LNCAP (cell line): Measurements from ENCODE around the gene STK4.

Experiments used
- TF ChIP-seq, protein P1 (sequence below): fragments of 450-650 bp; IDR thresholded peaks from 2 replicates; pipeline ENCODE4 v1.5.1; 2017; ENCODE audit warnings: mild to moderate bottlenecking

Gene STK4

DNA sequence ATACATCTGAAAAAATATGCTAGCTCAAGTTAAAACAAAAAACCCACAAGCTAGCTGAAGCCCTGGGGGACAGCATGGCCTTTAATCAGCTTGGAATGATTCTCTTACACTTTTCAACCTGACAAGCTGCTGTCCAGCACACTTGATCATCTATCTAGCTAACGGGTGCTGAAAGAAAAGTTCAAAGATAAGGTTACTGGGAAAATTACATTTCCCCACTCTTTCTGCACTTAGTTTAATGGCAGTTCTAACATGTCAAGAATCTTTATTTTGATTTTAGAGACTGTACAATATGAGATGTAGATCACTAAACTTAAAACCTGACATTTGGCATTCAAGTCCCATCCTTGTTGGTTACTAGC lies 53.4 kb downstream of the STK4 start:
- TF ChIP-seq, protein P1, sequence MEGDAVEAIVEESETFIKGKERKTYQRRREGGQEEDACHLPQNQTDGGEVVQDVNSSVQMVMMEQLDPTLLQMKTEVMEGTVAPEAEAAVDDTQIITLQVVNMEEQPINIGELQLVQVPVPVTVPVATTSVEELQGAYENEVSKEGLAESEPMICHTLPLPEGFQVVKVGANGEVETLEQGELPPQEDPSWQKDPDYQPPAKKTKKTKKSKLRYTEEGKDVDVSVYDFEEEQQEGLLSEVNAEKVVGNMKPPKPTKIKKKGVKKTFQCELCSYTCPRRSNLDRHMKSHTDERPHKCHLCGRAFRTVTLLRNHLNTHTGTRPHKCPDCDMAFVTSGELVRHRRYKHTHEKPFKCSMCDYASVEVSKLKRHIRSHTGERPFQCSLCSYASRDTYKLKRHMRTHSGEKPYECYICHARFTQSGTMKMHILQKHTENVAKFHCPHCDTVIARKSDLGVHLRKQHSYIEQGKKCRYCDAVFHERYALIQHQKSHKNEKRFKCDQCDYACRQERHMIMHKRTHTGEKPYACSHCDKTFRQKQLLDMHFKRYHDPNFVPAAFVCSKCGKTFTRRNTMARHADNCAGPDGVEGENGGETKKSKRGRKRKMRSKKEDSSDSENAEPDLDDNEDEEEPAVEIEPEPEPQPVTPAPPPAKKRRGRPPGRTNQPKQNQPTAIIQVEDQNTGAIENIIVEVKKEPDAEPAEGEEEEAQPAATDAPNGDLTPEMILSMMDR, result no peak

DNA sequence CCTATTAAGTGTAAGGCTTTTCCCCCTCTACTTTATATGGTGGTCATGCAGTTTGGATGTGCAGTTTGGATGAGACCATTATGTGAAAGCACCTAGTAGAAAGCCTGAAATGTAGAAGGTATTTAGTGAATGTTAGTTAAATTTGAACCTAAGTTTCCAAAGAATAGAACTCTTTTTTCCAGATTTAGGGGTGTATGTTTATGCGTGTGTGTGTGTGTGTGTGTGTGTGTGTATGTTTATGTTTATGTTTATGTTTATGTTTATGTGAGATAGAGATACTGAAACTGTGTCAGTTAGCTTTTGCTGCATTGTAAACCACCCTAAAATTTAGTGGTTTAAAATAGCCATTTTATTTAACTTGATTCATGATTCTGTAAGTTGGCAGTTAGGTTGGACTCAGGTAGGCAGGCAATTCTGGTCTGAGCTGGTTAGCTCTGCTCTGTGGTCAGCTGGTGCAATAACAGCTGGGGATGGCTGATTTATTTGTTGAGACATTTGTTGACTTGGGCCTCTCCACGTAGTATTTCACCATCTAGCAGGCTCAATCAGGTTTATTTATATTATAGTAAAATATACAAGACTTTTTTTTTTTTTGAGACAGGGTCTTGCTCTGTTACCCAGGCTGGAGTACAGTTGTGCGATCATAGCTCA lies 54.0 kb downstream of the STK4 start:
- TF ChIP-seq, protein P1, result no peak

DNA sequence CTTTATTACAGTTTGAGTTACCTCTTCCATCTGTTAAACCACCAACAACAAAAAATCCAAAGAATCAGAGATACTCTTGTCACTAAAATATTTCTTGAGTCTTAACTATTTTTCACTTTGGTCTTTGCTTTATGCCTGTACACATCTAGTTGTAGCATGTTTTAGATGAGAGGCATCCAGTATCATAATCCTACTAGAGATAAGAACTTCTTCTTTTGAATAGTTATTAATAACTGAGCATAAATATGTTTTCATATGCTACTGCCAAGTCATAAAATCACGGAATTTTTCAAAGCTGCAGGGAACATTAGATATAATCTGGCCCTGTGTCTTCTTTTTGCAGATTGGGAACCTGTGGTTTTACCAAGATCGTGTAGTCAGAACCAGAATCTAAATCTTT lies 55.3 kb downstream of the STK4 start:
- TF ChIP-seq, protein P1, result no peak

DNA sequence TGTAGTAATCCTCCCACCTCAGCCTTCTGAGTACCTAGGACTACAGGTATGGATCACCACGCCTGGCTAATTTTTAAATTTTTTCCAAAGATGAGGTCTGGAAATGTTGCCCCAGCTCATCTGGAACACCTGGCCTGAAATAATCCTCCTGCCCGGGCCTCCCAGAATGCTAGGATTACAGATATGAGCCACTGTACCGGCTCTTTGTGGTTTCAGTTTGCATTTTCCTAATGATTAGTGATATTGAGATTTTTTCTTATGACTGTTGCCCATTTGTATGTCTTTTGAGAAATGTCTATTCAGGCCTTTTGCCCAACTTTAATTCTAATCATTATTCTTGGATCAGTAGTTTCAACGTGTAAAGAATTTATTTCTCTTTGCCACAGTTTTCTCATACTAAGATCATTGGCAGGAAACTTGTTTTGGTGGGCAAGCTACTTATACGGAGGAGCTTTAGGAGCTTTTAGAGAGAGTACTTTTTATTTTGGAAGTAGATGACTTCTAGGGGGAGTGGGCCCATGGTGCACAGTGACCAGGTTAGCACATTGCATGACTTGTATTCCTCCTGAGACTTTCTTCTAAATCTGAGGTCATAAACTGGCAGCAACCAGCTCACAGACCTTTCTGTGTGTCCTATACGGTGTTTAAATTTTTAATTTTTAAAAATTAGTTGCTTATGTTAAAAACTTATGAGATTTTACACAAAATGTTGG lies 62.3 kb downstream of the STK4 start:
- TF ChIP-seq, protein P1, result no peak

DNA sequence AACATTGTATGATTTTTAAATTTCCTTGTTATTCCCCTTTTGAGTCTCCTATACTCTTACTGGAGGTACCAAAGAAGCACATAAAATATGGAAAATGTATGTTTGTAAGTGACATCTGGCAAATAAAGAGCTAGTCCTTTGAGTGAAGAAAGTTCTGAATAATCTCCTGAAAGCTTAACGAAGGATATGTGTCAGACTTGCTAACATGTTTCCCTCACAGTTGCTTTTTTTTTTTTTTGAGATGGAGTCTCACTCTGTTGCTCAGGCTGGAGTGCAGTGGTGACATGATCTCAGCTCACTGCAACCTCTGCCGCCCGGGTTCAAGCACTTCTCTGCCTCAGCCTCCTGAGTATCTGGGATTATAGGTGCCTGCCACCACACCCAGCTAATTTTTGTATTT lies 63.6 kb downstream of the STK4 start:
- TF ChIP-seq, protein P1, result no peak

DNA sequence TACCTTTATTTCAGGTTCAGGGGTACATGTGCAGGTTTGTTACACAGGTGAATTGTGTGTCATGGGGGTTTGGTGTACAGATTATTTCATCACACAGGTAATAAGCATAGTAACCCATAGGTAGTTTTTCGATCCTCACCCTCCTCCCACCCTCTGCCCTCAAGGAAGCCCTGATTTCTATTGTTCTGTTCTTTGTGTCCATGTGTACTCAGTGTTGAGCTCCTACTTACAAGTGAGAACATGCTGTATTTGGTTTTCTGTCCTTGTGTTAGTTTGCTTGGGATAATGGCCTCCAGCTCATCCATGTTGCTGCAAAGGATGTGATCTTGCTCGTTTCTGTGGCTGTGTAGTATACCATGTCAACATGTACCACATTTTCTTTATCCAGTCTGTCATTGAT lies 66.0 kb downstream of the STK4 start:
- TF ChIP-seq, protein P1, result no peak

DNA sequence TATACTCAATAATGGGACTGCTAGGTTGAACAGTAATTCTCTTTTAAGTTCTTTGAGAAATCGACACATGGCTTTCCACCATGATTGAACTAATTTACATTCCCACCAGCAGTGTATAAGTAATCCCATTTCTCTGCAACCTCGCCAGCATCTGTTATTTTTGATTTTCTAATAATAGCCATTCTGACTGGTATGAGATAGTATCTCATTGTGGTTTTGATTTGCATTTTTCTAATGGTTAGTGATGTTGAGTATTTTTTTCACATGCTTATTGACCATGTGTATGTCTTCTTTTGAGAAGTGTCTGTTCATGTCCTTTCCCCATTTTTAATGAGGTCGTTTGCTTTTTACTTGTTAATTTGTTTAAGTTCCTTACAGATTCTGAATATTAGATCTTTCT lies 66.5 kb downstream of the STK4 start:
- TF ChIP-seq, protein P1, result no peak

DNA sequence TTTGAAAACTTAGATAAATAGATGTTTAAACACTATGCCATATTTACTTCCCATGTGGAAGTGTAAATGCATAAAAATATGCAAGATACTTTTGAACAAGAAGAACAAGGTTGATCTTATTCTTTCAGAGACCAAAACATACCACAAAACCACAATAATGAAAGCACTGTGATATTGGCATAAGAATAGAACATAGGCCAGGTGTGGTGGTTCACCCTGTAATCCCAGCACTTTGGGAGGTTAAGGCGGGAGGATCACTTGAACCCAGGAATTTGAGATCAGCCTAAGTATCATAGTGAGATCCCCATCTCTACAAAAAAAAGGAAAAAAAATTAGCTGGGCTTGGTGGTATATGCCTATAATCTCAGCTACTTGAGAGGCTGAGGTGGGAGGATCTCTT lies 68.1 kb downstream of the STK4 start:
- TF ChIP-seq, protein P1, result no peak
